HCT116 (cell line): Measurements from ENCODE around the gene PLCZ1. TPM values are rescaled to one million over a fixed set of nuclear protein-coding genes. Genes with fewer than 3 reads are reported as not detected.

Source experiments
- ATAC-seq: fragments of 200-7000 bp; cut with Tn5 transposase; 2 replicates; pipeline ENCODE4 v1.9.1; 2020; ENCODE audit warnings: mild to moderate bottlenecking, moderate library complexity
- BruUV-seq: library from RNA; stranded (reverse); fragments of 400-500 nt; replicated peaks from 2 replicates; lab custom pipeline; 2021; lab: Mats Ljungman, UMichigan
- CTCF ChIA-PET: fragments of 300-600 bp; sonication (Branson Sonifier 250); formaldehyde crosslinking; loops from one replicate; lab custom pipeline; 2021; ENCODE audit warnings: antibody characterized with exemption; lab: Charles Lee
- POLR2A ChIA-PET: fragments of 300-600, 350-600 bp; sonication (Branson Sonifier 250); formaldehyde crosslinking; loops from one replicate; lab custom pipeline; 2021; ENCODE audit warnings: antibody characterized with exemption; lab: Charles Lee
- RAD21 ChIA-PET, 2 experiments: fragments of 300-600 bp; sonication (Branson Sonifier 250); formaldehyde crosslinking; loops; one replicate each; lab custom pipeline; 2023; ENCODE audit warnings: low total read pairs in 2 of 2; ENCODE audit not compliant: uncharacterized antibody in 2 of 2, unreplicated experiment in 2 of 2, low non-redundant PET in 1 of 2; lab: Charles Lee
- DNase-seq: peaks from one replicate; pipeline ENCODE4 v3.0.0-alpha.2; 2010; ENCODE audit warnings: low read depth, low spot score
- H2AFZ ChIP-seq: fragments of 200-600 bp; shearing (Covaris generic), sonication (generic); 2 replicates; pipeline ENCODE4 v1.6.1; 2017; ENCODE audit warnings: low read depth, mixed run types, mixed read lengths, antibody characterized with exemption, low read length; ENCODE audit not compliant: poor library complexity, severe bottlenecking
- H3K27ac ChIP-seq: 2 replicates; pipeline ENCODE4 v1.5.1; 2012; ENCODE audit warnings: low read depth, low read length
- H3K27me3 ChIP-seq: fragments of 200-600 bp; sonication (generic); 2 replicates; pipeline ENCODE4 v1.6.1; 2016; ENCODE audit warnings: mixed run types, low read length, mixed read lengths; ENCODE audit not compliant: insufficient read depth
- H3K36me3 ChIP-seq, 2 experiments: fragments of 200-500 bp in 1 of 2; fragments of 200-600 bp in 1 of 2; sonication (Bioruptor generic) in 1 of 2; sonication (generic) in 1 of 2; 2 replicates each; pipeline versions ENCODE4 v1.5.1 to v1.6.1; 2014 to 2016; ENCODE audit warnings: low read length in 2 of 2, inconsistent platforms in 1 of 2, mixed read lengths in 1 of 2, mixed run types in 1 of 2; ENCODE audit not compliant: insufficient read depth in 2 of 2, control insufficient read depth in 1 of 2
- H3K4me1 ChIP-seq, 2 experiments: fragments of 200-600 bp in 1 of 2; sonication (generic) in 1 of 2; 2 replicates each; pipeline versions ENCODE4 v1.5.1 to v1.6.1; 2012 to 2017; ENCODE audit warnings: low read length in 2 of 2, inconsistent platforms in 1 of 2, mild to moderate bottlenecking in 1 of 2, mixed read lengths in 1 of 2, mixed run types in 1 of 2, moderate library complexity in 1 of 2; ENCODE audit not compliant: insufficient read depth in 2 of 2, control insufficient read depth in 1 of 2
- H3K4me2 ChIP-seq: fragments of 200-600 bp; sonication (generic); 2 replicates; pipeline ENCODE4 v1.6.1; 2017; ENCODE audit warnings: mixed run types, low read length, mixed read lengths
- H3K4me3 ChIP-seq, 2 experiments: fragments of 200-600 bp in 1 of 2; sonication (generic) in 1 of 2; replicated peaks in 1 of 2; 2 replicates each; pipeline ENCODE4 v1.5.1; 2011 to 2016; ENCODE audit warnings: low read length in 2 of 2, control low read depth in 1 of 2, low read depth in 1 of 2, mild to moderate bottlenecking in 1 of 2, mixed read lengths in 1 of 2, mixed run types in 1 of 2
- H3K79me2 ChIP-seq: fragments of 200-600 bp; sonication (generic); 2 replicates; pipeline ENCODE4 v1.6.1; 2017; ENCODE audit warnings: mild to moderate bottlenecking, mixed run types, low read length, moderate library complexity, mixed read lengths; ENCODE audit not compliant: insufficient read depth
- H3K9ac ChIP-seq: fragments of 200-600 bp; sonication (generic); 2 replicates; pipeline ENCODE4 v1.6.1; 2016; ENCODE audit warnings: low read length, mixed read lengths
- H3K9me2 ChIP-seq: fragments of 200-600 bp; sonication (generic), shearing (Covaris generic); 2 replicates; pipeline ENCODE4 v1.6.1; 2017; ENCODE audit warnings: mixed run types, mild to moderate bottlenecking, moderate library complexity; ENCODE audit not compliant: insufficient read depth
- H3K9me3 ChIP-seq, 2 experiments: fragments of 200-500 bp in 1 of 2; fragments of 200-600 bp in 1 of 2; sonication (Bioruptor generic) in 1 of 2; sonication (generic) in 1 of 2; 2 replicates each; pipeline ENCODE4 v1.6.1; 2014 to 2017; ENCODE audit warnings: low read length in 2 of 2, mixed read lengths in 2 of 2, inconsistent platforms in 1 of 2, low read depth in 1 of 2, mild to moderate bottlenecking in 1 of 2, mixed run types in 1 of 2, moderate library complexity in 1 of 2; ENCODE audit not compliant: control insufficient read depth in 1 of 2, insufficient read depth in 1 of 2
- H4K20me1 ChIP-seq: fragments of 200-600 bp; sonication (generic), shearing (Covaris generic); 2 replicates; pipeline ENCODE4 v1.6.1; 2017; ENCODE audit warnings: mixed run types, mild to moderate bottlenecking, moderate library complexity; ENCODE audit not compliant: insufficient read depth
- ATF3 ChIP-seq: IDR thresholded peaks from 2 replicates; pipeline ENCODE4 v1.6.1; 2012
- CBX3 ChIP-seq: IDR thresholded peaks from 2 replicates; pipeline ENCODE4 v1.6.1; 2012; ENCODE audit warnings: low read depth
- CEBPB ChIP-seq: IDR thresholded peaks from 2 replicates; pipeline ENCODE4 v1.6.1; 2012; ENCODE audit warnings: low read depth
- EGR1 ChIP-seq: IDR thresholded peaks from 2 replicates; pipeline ENCODE4 v1.6.1; 2012; ENCODE audit warnings: low read depth
- EZH2 ChIP-seq: fragments of 200-600 bp; sonication (generic); IDR thresholded peaks from 2 replicates; pipeline ENCODE4 v1.6.1; 2017; ENCODE audit warnings: antibody characterized with exemption, mixed run types
- EZH2phosphoT487 ChIP-seq: fragments of 200-600 bp; IDR thresholded peaks from 2 replicates; pipeline ENCODE4 v1.6.1; 2018; ENCODE audit warnings: antibody characterized with exemption, borderline replicate concordance
- JUND ChIP-seq: IDR thresholded peaks from 2 replicates; pipeline ENCODE4 v1.6.1; 2012
- MAX ChIP-seq: IDR thresholded peaks from 2 replicates; pipeline ENCODE4 v1.6.1; 2012
- POLR2AphosphoS5 ChIP-seq: IDR thresholded peaks from 2 replicates; pipeline ENCODE4 v1.6.1; 2011; ENCODE audit warnings: mild to moderate bottlenecking, low read depth, low read length, moderate library complexity
- RAD21 ChIP-seq: IDR thresholded peaks from 2 replicates; pipeline ENCODE4 v1.6.1; 2012; ENCODE audit warnings: low read depth, mild to moderate bottlenecking
- REST ChIP-seq: IDR thresholded peaks from 2 replicates; pipeline ENCODE4 v1.6.1; 2012; ENCODE audit warnings: low read depth
- SIN3A ChIP-seq: IDR thresholded peaks from 2 replicates; pipeline ENCODE4 v1.6.1; 2012; ENCODE audit warnings: low read depth
- SP1 ChIP-seq: IDR thresholded peaks from 2 replicates; pipeline ENCODE4 v1.6.1; 2012; ENCODE audit warnings: low read depth
- SRF ChIP-seq: IDR thresholded peaks from 2 replicates; pipeline ENCODE4 v1.6.1; 2012; ENCODE audit warnings: low read depth
- TCF7L2 ChIP-seq: IDR thresholded peaks from 2 replicates; pipeline ENCODE4 v1.7.0; 2011; ENCODE audit warnings: borderline replicate concordance, inconsistent platforms; ENCODE audit not compliant: insufficient read depth, insufficient read length; ENCODE audit errors: extremely low read depth
- YY1 ChIP-seq: IDR thresholded peaks from 2 replicates; pipeline ENCODE4 v1.6.1; 2011; ENCODE audit warnings: low read length, low read depth, moderate library complexity, mild to moderate bottlenecking; ENCODE audit not compliant: insufficient replicate concordance; ENCODE audit errors: extremely low read depth
- ZBTB33 ChIP-seq: IDR thresholded peaks from 2 replicates; pipeline ENCODE4 v1.6.1; 2011; ENCODE audit warnings: mild to moderate bottlenecking, low read length, moderate library complexity; ENCODE audit not compliant: insufficient replicate concordance; ENCODE audit errors: extremely low read depth
- ZFX ChIP-seq: fragments of 450-650 bp; IDR thresholded peaks from 2 replicates; pipeline ENCODE4 v1.6.1; 2017
- ZNF274 ChIP-seq: fragments of 200-500 bp; sonication (Bioruptor generic); IDR thresholded peaks from 2 replicates; pipeline ENCODE4 v1.6.1; 2014; ENCODE audit warnings: mild to moderate bottlenecking, low read depth, low read length, inconsistent platforms
- intact Hi-C: fragments of 100-400 bp; cut with micrococcal nuclease; formaldehyde crosslinking; loops from 2 replicates; pipeline ENCODE4 v1.10.0; 2022
- total RNA-seq: library from RNA; stranded (reverse); gene quantifications from one replicate; pipeline ENCODE4 v1.2.1, GENCODE V29; 2021; ENCODE audit not compliant: unreplicated experiment
- TF ChIP-seq, protein P1 (sequence below), 3 experiments: fragments of 200-600 bp in 1 of 3; sonication (generic) in 1 of 3; IDR thresholded peaks in 2 of 3; conservative IDR thresholded peaks in 1 of 3; 2 replicates each; pipeline ENCODE4 v1.5.1; 2012 to 2017; ENCODE audit warnings: low read depth in 2 of 3, low read length in 2 of 3, antibody characterized with exemption in 1 of 3, borderline replicate concordance in 1 of 3, control low read depth in 1 of 3, mild to moderate bottlenecking in 1 of 3, mixed read lengths in 1 of 3, mixed run types in 1 of 3, moderate library complexity in 1 of 3; ENCODE audit not compliant: insufficient read depth in 1 of 3

The PLCZ1 gene
- total RNA-seq, 1 experiment from 2014 or later = not detected

GRCh38 chr12:18706798-18707197 is 31.0 kb downstream of the PLCZ1 start:
- H4K20me1 ChIP-seq = no peaks in the 10 kb centered on the region
- ChIA-PET RAD21 (no interaction called here), CTCF (no interaction called here), POLR2A (no interaction called here)
- H3K4me1 ChIP-seq = peaks cover 0 to 8% of the 10 kb centered on the region in 2 experiments; a peak in 2 of 4 replicates
- TF ChIP-seq EZH2phosphoT487 = no peak
- no peak for TF ChIP-seq JUND
- no peak for TF ChIP-seq REST
- TF ChIP-seq ZNF274 = no peak
- no peak for TF ChIP-seq ZBTB33
- no peak for TF ChIP-seq RAD21
- no peak for TF ChIP-seq POLR2AphosphoS5
- no peak for TF ChIP-seq EGR1
- TF ChIP-seq ZFX = no peak
- TF ChIP-seq MAX = no peak
- TF ChIP-seq SRF = no peak
- TF ChIP-seq EZH2 = no peak
- no peak for TF ChIP-seq CBX3
- no peak for TF ChIP-seq TCF7L2
- no peak for TF ChIP-seq ATF3
- TF ChIP-seq, protein P1, sequence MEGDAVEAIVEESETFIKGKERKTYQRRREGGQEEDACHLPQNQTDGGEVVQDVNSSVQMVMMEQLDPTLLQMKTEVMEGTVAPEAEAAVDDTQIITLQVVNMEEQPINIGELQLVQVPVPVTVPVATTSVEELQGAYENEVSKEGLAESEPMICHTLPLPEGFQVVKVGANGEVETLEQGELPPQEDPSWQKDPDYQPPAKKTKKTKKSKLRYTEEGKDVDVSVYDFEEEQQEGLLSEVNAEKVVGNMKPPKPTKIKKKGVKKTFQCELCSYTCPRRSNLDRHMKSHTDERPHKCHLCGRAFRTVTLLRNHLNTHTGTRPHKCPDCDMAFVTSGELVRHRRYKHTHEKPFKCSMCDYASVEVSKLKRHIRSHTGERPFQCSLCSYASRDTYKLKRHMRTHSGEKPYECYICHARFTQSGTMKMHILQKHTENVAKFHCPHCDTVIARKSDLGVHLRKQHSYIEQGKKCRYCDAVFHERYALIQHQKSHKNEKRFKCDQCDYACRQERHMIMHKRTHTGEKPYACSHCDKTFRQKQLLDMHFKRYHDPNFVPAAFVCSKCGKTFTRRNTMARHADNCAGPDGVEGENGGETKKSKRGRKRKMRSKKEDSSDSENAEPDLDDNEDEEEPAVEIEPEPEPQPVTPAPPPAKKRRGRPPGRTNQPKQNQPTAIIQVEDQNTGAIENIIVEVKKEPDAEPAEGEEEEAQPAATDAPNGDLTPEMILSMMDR (IDR thresholded peaks at IDR 0.05 in 2 of 3, conservative IDR thresholded peaks at IDR 0.05 in 1 of 3; ENCODE audit: borderline replicate concordance in 1 of 3, insufficient read depth in 1 of 3, low read depth in 2 of 3, low read length in 2 of 3) = no peak
- TF ChIP-seq CEBPB = no peak
- TF ChIP-seq YY1 = no peak
- no peak for TF ChIP-seq SP1
- no peak for TF ChIP-seq SIN3A
- H3K4me2 ChIP-seq = no peak overlapping the region
- no peaks in the 10 kb centered on the region for H3K79me2 ChIP-seq
- intact Hi-C loops = no loop called here
- no peaks in the 10 kb centered on the region for H3K27me3 ChIP-seq
- no peaks in the 10 kb centered on the region for H3K9me3 ChIP-seq
- ATAC-seq (no peak), DNase-seq (no peak)
- no peak overlapping the region for H3K9ac ChIP-seq
- H3K9me2 ChIP-seq = no peaks in the 10 kb centered on the region
- no peak overlapping the region for H3K27ac ChIP-seq
- H3K36me3 ChIP-seq = no peaks in the 10 kb centered on the region
- BruUV-seq = no TSS peak
- no peak overlapping the region for H2AFZ ChIP-seq
- no peak overlapping the region for H3K4me3 ChIP-seq
